DND-41 (cell line): ENCODE data around the gene PPFIA1.

Experiments used
- ATAC-seq: fragments of 200-7000 bp; cut with Tn5 transposase; 3 replicates; pipeline ENCODE4 v1.9.1; 2021; ENCODE audit warnings: low read depth; ENCODE audit not compliant: insufficient read depth
- DNase-seq: peaks from one replicate; pipeline ENCODE4 v3.0.0-alpha.2; 2020
- H2AFZ ChIP-seq: 2 replicates; pipeline ENCODE4 v1.6.0; 2012; ENCODE audit warnings: low read depth, low read length
- H3K27ac ChIP-seq: 2 replicates; pipeline ENCODE4 v1.5.1; 2012; ENCODE audit warnings: low read length, inconsistent platforms
- H3K27me3 ChIP-seq: fragments of 200-600 bp; sonication (generic); 2 replicates; pipeline ENCODE4 v1.6.0; 2012; ENCODE audit warnings: low read length, mild to moderate bottlenecking, inconsistent platforms; ENCODE audit not compliant: insufficient read depth, poor library complexity
- H3K36me3 ChIP-seq: 2 replicates; pipeline ENCODE4 v1.5.1; 2012; ENCODE audit warnings: low read length, inconsistent platforms; ENCODE audit not compliant: insufficient read depth
- H3K4me1 ChIP-seq: 2 replicates; pipeline ENCODE4 v1.5.1; 2012; ENCODE audit warnings: mild to moderate bottlenecking, low read length; ENCODE audit not compliant: insufficient read depth
- H3K4me2 ChIP-seq: 2 replicates; pipeline ENCODE4 v1.6.0; 2012; ENCODE audit warnings: mild to moderate bottlenecking, moderate library complexity, low read length, inconsistent platforms; ENCODE audit not compliant: insufficient read depth
- H3K4me3 ChIP-seq, 2 experiments: fragments of 200-600 bp in 1 of 2; shearing (Covaris generic) in 1 of 2; 2 replicates each; pipeline ENCODE4 v1.5.1; 2012 to 2016; ENCODE audit warnings: inconsistent platforms in 2 of 2, low read length in 2 of 2, mild to moderate bottlenecking in 2 of 2, low read depth in 1 of 2, moderate library complexity in 1 of 2
- H3K79me2 ChIP-seq: 2 replicates; pipeline ENCODE4 v1.6.0; 2012; ENCODE audit warnings: low read length, inconsistent platforms; ENCODE audit not compliant: insufficient read depth
- H3K9ac ChIP-seq: 2 replicates; pipeline ENCODE4 v1.6.0; 2012; ENCODE audit warnings: low read depth, mild to moderate bottlenecking, inconsistent platforms, low read length, moderate library complexity
- H3K9me3 ChIP-seq: 2 replicates; pipeline ENCODE4 v1.5.1; 2012; ENCODE audit warnings: low read length, moderate library complexity, mild to moderate bottlenecking, inconsistent platforms; ENCODE audit not compliant: insufficient read depth, severe bottlenecking
- H4K20me1 ChIP-seq: 2 replicates; pipeline ENCODE4 v1.6.0; 2012; ENCODE audit warnings: low read length; ENCODE audit not compliant: insufficient read depth
- CTCF ChIP-seq: IDR thresholded peaks from 2 replicates; pipeline ENCODE4 v1.5.1; 2012; ENCODE audit warnings: borderline replicate concordance, low read length, moderate library complexity, mild to moderate bottlenecking; ENCODE audit not compliant: poor library complexity, severe bottlenecking; ENCODE audit errors: extremely low read depth
- EZH2 ChIP-seq: IDR thresholded peaks from 3 replicates; pipeline ENCODE4 v1.6.1; 2012; ENCODE audit warnings: borderline replicate concordance, low read depth, mild to moderate bottlenecking, moderate library complexity, low read length, inconsistent platforms; ENCODE audit not compliant: severe bottlenecking

PPFIA1 gene

GRCh38 chr11:70419307-70420007 is 149.0 kb downstream of the PPFIA1 start:
- Histone ChIP-seq H3K27ac (no peak overlapping the region), H2AFZ (no peak overlapping the region), H3K9ac (no peak overlapping the region), H3K9me3 (no peaks in the 10 kb centered on the region), H3K27me3 (no peaks in the 10 kb centered on the region), H3K4me3 (no peak overlapping the region), H3K4me2 (no peak overlapping the region), H4K20me1 (peaks cover 10% of the 10 kb centered on the region; the same call in 1 of the 2 replicates), H3K36me3 (no peaks in the 10 kb centered on the region), H3K79me2 (no peaks in the 10 kb centered on the region), H3K4me1 (no peaks in the 10 kb centered on the region)
- TF ChIP-seq CTCF (no peak), EZH2 (no peak)
- DNase-seq (no peak), ATAC-seq (no peak)

- DNase-seq (no peak), ATAC-seq (no peak)
- TF ChIP-seq EZH2 (no peak), CTCF (no peak)
- no peak overlapping the region for H3K9ac ChIP-seq
- H3K4me2 ChIP-seq, result no peak overlapping the region
- H3K9me3 ChIP-seq, result no peaks in the 10 kb centered on the region
- H3K4me3 ChIP-seq, result no peak overlapping the region
- H3K4me1 ChIP-seq, result no peaks in the 10 kb centered on the region
- peaks cover 10% of the 10 kb centered on the region; the same call in 1 of the 2 replicates for H4K20me1 ChIP-seq
- H3K36me3 ChIP-seq, result no peaks in the 10 kb centered on the region
- H3K27me3 ChIP-seq, result no peaks in the 10 kb centered on the region
- no peak overlapping the region for H2AFZ ChIP-seq
- H3K79me2 ChIP-seq, result no peaks in the 10 kb centered on the region
- H3K27ac ChIP-seq, result no peak overlapping the region
Measured at GRCh38 chr11:70420008-70420464, 149.5 kb downstream of the PPFIA1 start.

GRCh38 chr11:70420496-70420895 is 150.0 kb downstream of the PPFIA1 start:
- Histone ChIP-seq H3K79me2 (no peaks in the 10 kb centered on the region), H3K27me3 (no peaks in the 10 kb centered on the region), H3K9ac (no peak overlapping the region), H2AFZ (no peak overlapping the region), H3K4me3 (no peak overlapping the region), H3K9me3 (no peaks in the 10 kb centered on the region), H3K4me2 (no peak overlapping the region), H3K4me1 (no peaks in the 10 kb centered on the region), H3K27ac (no peak overlapping the region), H4K20me1 (peaks cover 10% of the 10 kb centered on the region; the same call in 1 of the 2 replicates), H3K36me3 (no peaks in the 10 kb centered on the region)
- DNase-seq, result no peak
- TF ChIP-seq EZH2, result no peak
- TF ChIP-seq CTCF, result no peak
- no peak for ATAC-seq
